Activated T-helper 1 cell treated with anti-CD3 and anti-CD28 coated beads, Interleukin-2, amount 50 U/mL, for 16 hours (primary cell): ENCODE data around the gene IL12RB1.
A peak's percentile ranks its signal among the peaks of the same experiment; 100 is the strongest.

Experiments
- DNase-seq, 2 donors: peaks; one replicate each; pipeline ENCODE4 v3.0.0-alpha.2; 2020; ENCODE audit warnings: low read depth in 1 of 2, low spot score in 1 of 2

The IL12RB1 gene

GRCh38 chr19:18090545-18091216, 3.9 kb upstream of the IL12RB1 start:
- DNase-seq, result no peak

GRCh38 chr19:18089726-18090125, 3.0 kb upstream of the IL12RB1 start:
- DNase-seq, result no peak

GRCh38 chr19:18089096-18089541, 2.4 kb upstream of the IL12RB1 start:
- DNase-seq, result peak in 1 of 2 donors; percentile 33

GRCh38 chr19:18085702-18086457, 854 bp downstream of the IL12RB1 start:
- no peak for DNase-seq

GRCh38 chr19:18083929-18084684, 2.6 kb downstream of the IL12RB1 start:
- DNase-seq, result no peak

- DNase-seq, result no peak
Measured at GRCh38 chr19:18074192-18074591, 12.5 kb downstream of the IL12RB1 start.

DNA sequence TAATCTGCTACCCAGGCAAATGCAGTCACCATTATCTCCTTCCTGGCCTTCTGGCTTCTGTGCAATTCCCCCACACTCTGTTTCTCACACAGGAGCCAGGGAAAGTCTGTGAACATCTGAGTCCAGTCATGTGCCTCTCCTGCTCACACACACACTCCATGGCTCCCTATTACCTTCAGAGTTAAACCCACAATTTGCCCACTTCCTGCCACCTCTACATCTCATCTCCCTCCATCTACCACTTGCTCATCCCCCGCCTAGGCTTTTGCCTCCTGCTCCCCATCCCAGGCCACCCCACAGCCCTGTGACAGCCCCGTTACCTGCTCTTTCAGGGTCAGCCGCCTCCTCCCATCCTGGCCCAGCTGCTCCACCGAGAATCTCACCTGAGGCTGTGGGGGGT, 13.5 kb downstream of the IL12RB1 start:
- DNase-seq, result no peak

DNA sequence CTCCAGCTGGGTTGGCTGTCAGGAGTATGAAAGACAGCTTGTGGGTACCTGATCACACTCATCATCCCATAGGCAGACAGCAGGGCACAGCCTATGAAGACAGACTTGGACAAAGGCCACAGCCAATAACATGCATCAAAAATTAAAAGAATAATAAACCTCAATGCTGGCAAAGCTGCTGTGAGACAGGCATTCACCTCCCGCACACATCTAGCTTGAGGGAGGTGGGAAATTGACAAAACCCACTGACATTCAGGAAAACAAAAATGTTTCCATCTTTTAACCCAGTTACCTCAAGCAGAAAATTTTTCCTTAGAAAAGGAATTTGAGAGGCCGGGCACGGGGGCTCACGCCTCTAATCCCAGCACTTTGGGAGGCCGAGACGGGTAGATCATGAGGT, 14.4 kb downstream of the IL12RB1 start:
- DNase-seq, result no peak

DNA sequence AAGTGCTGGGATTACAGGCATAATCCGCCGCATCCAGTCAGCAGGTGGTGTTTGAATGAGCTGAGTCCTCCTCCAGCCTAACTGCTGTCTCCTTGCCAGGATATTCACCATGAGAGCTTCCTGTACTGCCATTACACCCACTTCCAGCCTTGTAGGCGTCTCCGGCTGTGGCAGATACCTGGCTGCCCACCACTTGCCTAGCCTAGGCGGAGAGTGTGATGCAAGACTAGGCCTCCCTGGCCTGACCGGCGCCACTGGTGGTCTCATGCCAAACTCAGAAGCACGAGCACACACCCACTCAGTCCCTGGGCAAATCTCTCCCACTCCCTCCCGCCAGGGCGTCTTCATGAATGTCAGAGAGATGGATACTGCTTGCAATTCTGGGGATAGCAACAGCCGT, 16.6 kb downstream of the IL12RB1 start:
- no peak for DNase-seq

DNA sequence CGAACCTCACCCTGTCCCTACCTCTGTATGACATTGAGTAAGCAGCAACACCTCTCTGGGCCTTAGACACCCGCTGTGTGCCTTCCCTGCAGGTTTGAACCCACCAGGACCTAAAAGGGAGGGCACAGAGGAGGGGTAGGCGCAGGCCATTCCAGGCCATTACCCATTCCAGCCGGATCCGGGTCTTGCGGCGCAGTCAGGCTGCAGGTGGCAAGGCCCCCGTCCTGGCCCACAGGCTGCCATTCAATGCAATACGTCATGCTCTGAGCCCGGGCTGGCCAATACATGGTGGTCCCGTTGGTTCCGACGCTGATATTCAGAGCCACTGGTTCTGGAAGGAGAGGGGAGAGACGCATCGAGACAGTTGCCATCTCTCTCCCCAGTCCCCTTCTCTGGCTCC, 17.4 kb downstream of the IL12RB1 start:
- no peak for DNase-seq

GRCh38 chr19:18068395-18068794, 18.3 kb downstream of the IL12RB1 start:
- DNase-seq, result no peak

DNA sequence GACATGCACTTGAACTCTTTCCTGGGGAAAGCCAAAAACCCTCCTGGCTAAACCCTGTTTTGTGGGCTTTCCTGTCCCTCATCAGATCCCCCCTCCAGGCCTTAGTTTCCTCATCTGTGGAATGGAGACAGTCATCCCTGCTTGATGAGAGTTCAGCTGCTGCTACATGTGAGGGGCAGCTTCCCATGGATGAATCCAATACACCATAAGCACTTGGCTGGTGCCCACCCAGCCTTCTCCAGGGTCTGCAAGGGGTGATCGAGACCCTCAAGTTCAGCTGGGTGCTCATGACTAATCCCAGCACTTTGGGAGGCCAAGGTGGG, 21.6 kb downstream of the IL12RB1 start:
- DNase-seq, result no peak

DNA sequence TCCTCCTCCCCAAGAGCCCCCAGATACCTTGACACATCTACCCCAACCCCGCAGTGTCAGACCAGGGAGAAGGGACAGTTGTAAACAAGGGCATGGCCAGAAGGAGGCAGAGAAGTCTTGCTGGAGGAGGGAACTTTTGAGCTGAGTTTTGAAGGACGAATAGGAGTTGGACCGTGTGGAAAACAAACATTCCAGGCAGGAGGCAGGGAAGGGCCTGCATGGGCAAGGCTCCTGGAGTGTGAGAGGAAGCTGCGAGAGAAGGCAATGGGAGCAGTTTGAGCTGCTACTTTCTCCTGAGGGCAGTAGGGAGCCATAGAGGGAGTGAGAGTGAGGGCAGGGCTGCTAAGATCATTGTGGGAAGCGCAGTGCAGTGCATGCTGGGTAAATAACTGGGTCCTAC, 23.3 kb downstream of the IL12RB1 start:
- DNase-seq, result no peak

DNA sequence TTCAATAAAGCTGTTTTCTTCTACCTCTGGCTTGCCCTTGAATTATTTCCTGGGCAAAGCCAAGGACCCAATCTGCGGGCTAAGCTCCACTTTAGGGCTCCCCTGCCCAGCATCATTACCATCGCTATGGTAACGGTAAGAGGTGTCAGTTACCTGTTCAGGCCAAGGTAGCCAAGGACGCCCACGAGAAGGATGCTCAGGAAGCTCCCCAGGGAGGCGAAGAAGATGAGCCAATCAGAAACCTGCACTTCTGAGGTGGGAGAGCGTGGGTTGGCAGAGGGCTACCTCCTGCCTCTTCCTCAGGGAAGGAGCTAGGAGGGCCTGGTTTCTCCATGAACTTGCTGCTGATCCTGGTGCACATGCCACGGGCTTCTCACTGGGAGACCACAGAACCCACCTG, 24.7 kb downstream of the IL12RB1 start:
- DNase-seq, result no peak

DNA sequence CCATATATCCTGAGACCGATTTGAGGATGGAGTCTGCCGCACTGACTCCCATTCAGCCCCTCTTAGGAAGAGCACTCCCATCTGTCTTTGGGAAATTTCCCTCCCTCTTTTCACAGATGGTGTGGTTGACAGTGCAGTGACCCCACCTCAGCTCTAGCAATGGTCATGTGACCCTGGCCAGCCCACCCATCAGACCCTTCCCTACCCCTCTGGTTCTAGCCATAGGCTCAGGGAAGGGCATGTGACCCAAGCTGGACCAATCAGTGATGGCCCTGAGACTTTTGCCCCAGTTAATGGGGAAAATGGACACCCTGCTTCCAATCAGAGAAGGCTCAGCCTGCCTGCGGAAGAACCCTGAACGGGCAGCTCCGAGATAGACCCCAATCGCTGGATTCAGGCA, 26.3 kb downstream of the IL12RB1 start:
- DNase-seq, result no peak

DNA sequence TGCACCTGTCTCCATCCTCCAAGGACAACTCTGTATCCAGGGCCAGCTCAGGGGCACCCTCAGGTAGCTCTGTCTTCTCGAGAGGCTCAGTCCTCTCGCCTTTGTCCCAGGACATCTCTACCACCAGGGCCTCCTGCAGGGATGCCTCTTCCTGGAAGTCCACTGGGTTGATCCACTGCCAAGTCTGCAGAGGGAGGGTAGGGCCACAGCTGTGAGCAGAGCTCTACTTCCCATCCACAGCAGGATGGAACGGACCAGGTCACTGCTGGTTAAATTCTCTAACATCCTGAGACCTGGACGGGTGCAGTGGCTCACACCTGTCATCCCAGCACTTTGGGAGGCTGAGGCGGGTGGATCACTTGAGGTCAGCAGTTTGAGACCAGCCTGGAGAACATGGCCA, 26.8 kb downstream of the IL12RB1 start:
- DNase-seq, result no peak

GRCh38 chr19:18059297-18059696, 27.4 kb downstream of the IL12RB1 start:
- DNase-seq, result no peak

DNA sequence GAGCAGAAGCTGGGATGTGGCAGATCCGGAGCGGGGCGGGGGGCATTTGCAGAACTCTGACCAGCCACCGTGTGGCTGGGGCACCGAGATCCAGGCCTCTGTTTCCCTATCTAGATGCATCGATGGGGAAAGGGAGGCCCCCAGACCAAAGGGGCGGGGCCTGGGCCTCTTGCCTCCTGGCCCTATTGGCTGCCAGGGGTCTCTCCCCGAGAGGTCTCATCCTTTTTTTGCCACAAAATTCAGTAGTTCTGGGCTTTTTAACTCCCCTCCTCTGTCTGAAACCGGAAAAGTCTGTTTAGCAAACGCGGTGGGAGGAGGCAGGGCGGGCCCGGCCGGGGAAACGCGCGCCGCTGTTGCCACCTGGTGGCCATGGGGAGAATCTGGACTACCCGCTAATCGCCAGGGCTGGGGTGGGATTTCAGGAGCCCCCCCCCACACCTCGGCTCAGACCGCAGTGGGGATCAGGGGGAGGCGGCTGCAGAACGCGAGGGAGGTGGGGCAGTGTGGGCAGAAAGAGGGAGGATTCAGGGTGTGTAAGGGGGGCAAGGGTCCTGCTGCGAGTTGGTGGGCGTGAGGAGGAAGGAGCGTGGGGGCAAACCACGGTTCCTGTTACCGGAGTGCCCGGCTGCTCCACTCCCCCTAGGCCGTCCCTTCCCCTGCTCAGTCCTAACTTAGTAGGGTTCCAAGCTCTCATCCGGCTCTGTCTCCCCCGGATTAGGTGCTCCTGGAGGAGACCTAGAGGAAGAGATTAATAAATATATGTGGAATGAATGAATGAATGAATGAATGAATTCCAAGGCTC, 28.3 kb downstream of the IL12RB1 start:
- peak; percentile 64 to 69 for DNase-seq

DNA sequence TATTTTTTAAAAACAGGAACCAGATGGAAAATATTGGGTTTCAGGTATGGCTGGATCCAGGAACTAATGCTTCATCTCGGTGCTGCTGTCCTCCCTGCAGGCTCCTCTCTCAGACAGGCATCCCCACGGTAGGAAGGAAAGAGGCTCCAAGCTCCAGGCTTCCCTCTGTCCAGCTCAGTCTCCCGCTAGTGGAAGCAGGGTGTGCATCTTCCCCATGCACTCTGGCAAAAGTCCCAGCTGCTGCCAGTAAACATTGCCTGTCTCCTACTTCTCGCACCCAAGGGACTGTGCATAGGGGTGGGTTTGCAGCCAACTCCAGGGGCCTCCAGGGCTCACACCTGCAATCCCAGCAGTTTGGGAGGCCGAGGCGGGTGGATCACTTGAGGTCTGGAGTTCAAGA, 29.2 kb downstream of the IL12RB1 start:
- DNase-seq, result no peak

DNA sequence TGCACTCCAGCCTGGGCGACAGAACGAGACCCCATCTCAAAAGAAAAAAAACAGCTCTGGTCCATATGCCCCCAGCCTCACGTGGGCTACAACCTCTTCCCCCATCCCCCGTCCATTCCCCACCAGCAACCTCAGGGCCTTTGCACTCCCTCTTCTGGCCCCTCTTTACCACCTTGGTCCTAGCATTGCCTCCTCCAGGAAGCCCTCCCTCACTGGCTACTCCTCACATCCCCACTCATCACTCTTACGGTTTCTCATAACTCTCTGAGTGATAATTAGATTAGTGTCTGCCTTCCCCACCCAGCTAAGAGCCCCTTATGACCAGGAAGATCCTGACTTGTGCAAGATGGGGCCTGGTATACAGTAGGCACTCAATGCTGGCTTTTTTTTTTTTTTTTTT, 30.8 kb downstream of the IL12RB1 start:
- DNase-seq, result no peak

GRCh38 chr19:18053576-18054219, 33.0 kb downstream of the IL12RB1 start:
- DNase-seq, result no peak
